HEK293 (cell line): ENCODE results near the gene EPM2AIP1.
"Not testable (repeated sequence)": the region's sequence is repeated elsewhere in the genome, so short reads cannot be mapped to it uniquely, and the experiment has no call there.

Experiments
- CTCF ChIA-PET: fragments of 350-600 bp; formaldehyde crosslinking; extraction: SDS; loops from one replicate; lab custom pipeline; 2021; ENCODE audit warnings: antibody characterized with exemption; lab: Yijun Ruan, JAX
- POLR2A ChIA-PET: fragments of 300-600 bp; formaldehyde crosslinking; extraction: SDS; loops from one replicate; lab custom pipeline; 2020; ENCODE audit warnings: antibody characterized with exemption, inconsistent platforms; lab: Yijun Ruan, JAX
- H3K27ac ChIP-seq: fragments of 200-500 bp; sonication (Bioruptor generic); 2 replicates; pipeline ENCODE4 v1.5.1; 2014; ENCODE audit warnings: low read depth, low read length, control low read depth, inconsistent platforms; ENCODE audit errors: extremely low read depth
- H3K36me3 ChIP-seq, 2 experiments: fragments of 200-500 bp in 1 of 2; sonication (Bioruptor generic) in 1 of 2; 1 replicate in 1 of 2; 2 replicates in 1 of 2; pipeline ENCODE4 v1.5.1; 2014 to 2017; ENCODE audit warnings: inconsistent platforms in 2 of 2, low read length in 2 of 2; ENCODE audit not compliant: control insufficient read depth in 2 of 2, insufficient read depth in 1 of 2
- H3K4me1 ChIP-seq: fragments of 200-500 bp; sonication (Bioruptor generic); 2 replicates; pipeline ENCODE4 v1.5.1; 2014; ENCODE audit warnings: mild to moderate bottlenecking, low read length, inconsistent platforms; ENCODE audit not compliant: control insufficient read depth, insufficient read depth
- H3K4me3 ChIP-seq: 2 replicates; pipeline ENCODE4 v1.5.1; 2011; ENCODE audit warnings: low read depth, mild to moderate bottlenecking, control low read depth, low read length, moderate library complexity
- H3K9me3 ChIP-seq: fragments of 200-500 bp; sonication (Bioruptor generic); 2 replicates; pipeline ENCODE4 v1.5.1; 2014; ENCODE audit warnings: low read depth, low read length, inconsistent platforms; ENCODE audit not compliant: control insufficient read depth, insufficient read depth
- KLF10 ChIP-seq: fragments of 450-650 bp; IDR thresholded peaks from 2 replicates; pipeline ENCODE4 v1.5.1; 2018; ENCODE audit warnings: missing biosample characterization, mild to moderate bottlenecking, missing genetic modification characterization
- KLF7 ChIP-seq: fragments of 450-650 bp; formaldehyde crosslinking; IDR thresholded peaks from 2 replicates; pipeline ENCODE4 v1.5.1; 2016; ENCODE audit warnings: missing biosample characterization, missing genetic modification characterization, borderline replicate concordance
- PRDM1 ChIP-seq: fragments of 450-650 bp; formaldehyde crosslinking; IDR thresholded peaks from 2 replicates; pipeline ENCODE4; 2016; ENCODE audit warnings: missing biosample characterization, missing genetic modification characterization
- REPIN1 ChIP-seq: fragments of 450-650 bp; formaldehyde crosslinking; IDR thresholded peaks from 2 replicates; pipeline ENCODE4 v1.5.1; 2017; ENCODE audit warnings: missing biosample characterization, missing genetic modification characterization, low read depth
- SETDB1 ChIP-seq: IDR thresholded peaks from one replicate; pipeline ENCODE4 v1.6.1; 2017; ENCODE audit warnings: mild to moderate bottlenecking, low read length, moderate library complexity, mixed read lengths; ENCODE audit not compliant: insufficient read length
- SP7 ChIP-seq: fragments of 450-650 bp; formaldehyde crosslinking; IDR thresholded peaks from 2 replicates; pipeline ENCODE4 v1.5.1; 2016; ENCODE audit warnings: missing biosample characterization, missing genetic modification characterization
- TCF7L2 ChIP-seq: IDR thresholded peaks from 2 replicates; pipeline ENCODE4 v1.6.1; 2011; ENCODE audit warnings: low read depth, mild to moderate bottlenecking, inconsistent platforms, low read length, moderate library complexity, borderline replicate concordance
- YY1 ChIP-seq: fragments of 450-650 bp; formaldehyde crosslinking; IDR thresholded peaks from 2 replicates; pipeline ENCODE4 v1.5.1; 2018; ENCODE audit warnings: missing biosample characterization, missing genetic modification characterization
- ZFP37 ChIP-seq: fragments of 450-650 bp; formaldehyde crosslinking; IDR thresholded peaks from 2 replicates; pipeline ENCODE4 v1.5.1; 2016; ENCODE audit warnings: missing biosample characterization, missing genetic modification characterization
- ZNF132 ChIP-seq: fragments of 450-650 bp; formaldehyde crosslinking; IDR thresholded peaks from 2 replicates; pipeline ENCODE4 v1.5.1; 2017; ENCODE audit warnings: missing biosample characterization, missing genetic modification characterization, borderline replicate concordance
- ZNF146 ChIP-seq: fragments of 450-650 bp; formaldehyde crosslinking; IDR thresholded peaks from 2 replicates; pipeline ENCODE4 v1.5.1; 2016; ENCODE audit warnings: missing biosample characterization, missing genetic modification characterization
- ZNF175 ChIP-seq: fragments of 450-650 bp; formaldehyde crosslinking; IDR thresholded peaks from 2 replicates; pipeline ENCODE4 v1.5.1; 2016; ENCODE audit warnings: missing biosample characterization, missing genetic modification characterization
- ZNF202 ChIP-seq: fragments of 450-650 bp; formaldehyde crosslinking; IDR thresholded peaks from 2 replicates; pipeline ENCODE4 v1.5.1; 2016; ENCODE audit warnings: missing biosample characterization, missing genetic modification characterization, borderline replicate concordance
- ZNF324 ChIP-seq: fragments of 450-650 bp; formaldehyde crosslinking; IDR thresholded peaks from 2 replicates; pipeline ENCODE4 v1.5.1; 2016; ENCODE audit warnings: missing biosample characterization, missing genetic modification characterization
- ZNF341 ChIP-seq: fragments of 450-650 bp; formaldehyde crosslinking; IDR thresholded peaks from 2 replicates; pipeline ENCODE4; 2016; ENCODE audit warnings: low read depth, missing biosample characterization, missing genetic modification characterization
- ZNF423 ChIP-seq: fragments of 450-650 bp; formaldehyde crosslinking; IDR thresholded peaks from 2 replicates; pipeline ENCODE4 v1.5.1; 2016; ENCODE audit warnings: missing biosample characterization, missing genetic modification characterization
- ZNF549 ChIP-seq: fragments of 450-650 bp; IDR thresholded peaks from 2 replicates; pipeline ENCODE4 v1.5.1; 2018; ENCODE audit warnings: missing biosample characterization, missing genetic modification characterization, mild to moderate bottlenecking, inconsistent platforms, moderate library complexity
- ZNF558 ChIP-seq: fragments of 450-650 bp; formaldehyde crosslinking; IDR thresholded peaks from 2 replicates; pipeline ENCODE4 v1.5.1; 2016; ENCODE audit warnings: missing biosample characterization, missing genetic modification characterization
- ZNF626 ChIP-seq: fragments of 450-650 bp; sonication (Bioruptor Pico); formaldehyde crosslinking; IDR thresholded peaks from 2 replicates; pipeline ENCODE4 v1.5.1; 2018; ENCODE audit warnings: missing biosample characterization, missing genetic modification characterization, inconsistent platforms
- ZNF629 ChIP-seq: fragments of 450-650 bp; formaldehyde crosslinking; IDR thresholded peaks from 2 replicates; pipeline ENCODE4 v1.5.1; 2017; ENCODE audit warnings: missing biosample characterization, missing genetic modification characterization
- ZNF768 ChIP-seq: fragments of 450-650 bp; formaldehyde crosslinking; IDR thresholded peaks from 2 replicates; pipeline ENCODE4 v1.5.1; 2018; ENCODE audit warnings: missing biosample characterization, mild to moderate bottlenecking, missing genetic modification characterization
- ZNF785 ChIP-seq: fragments of 450-650 bp; formaldehyde crosslinking; IDR thresholded peaks from 2 replicates; pipeline ENCODE4 v1.5.1; 2016; ENCODE audit warnings: missing biosample characterization, missing genetic modification characterization
- ZSCAN16 ChIP-seq: fragments of 450-650 bp; formaldehyde crosslinking; IDR thresholded peaks from 2 replicates; pipeline ENCODE4 v1.5.1; 2016; ENCODE audit warnings: missing biosample characterization, missing genetic modification characterization
- TF ChIP-seq, protein P1 (sequence below): IDR thresholded peaks from 2 replicates; pipeline ENCODE4 v1.6.1; 2011; ENCODE audit warnings: mild to moderate bottlenecking, low read depth, low read length, borderline replicate concordance
- TF ChIP-seq, protein P2 (sequence below): fragments of 450-650 bp; formaldehyde crosslinking; IDR thresholded peaks from 2 replicates; pipeline ENCODE4 v1.5.1; 2016; ENCODE audit warnings: missing biosample characterization, missing genetic modification characterization
- TF ChIP-seq, protein P3 (sequence below): fragments of 450-650 bp; formaldehyde crosslinking; IDR thresholded peaks from 2 replicates; pipeline ENCODE4; 2016; ENCODE audit warnings: missing biosample characterization, missing genetic modification characterization
- TF ChIP-seq, protein P4 (sequence below): fragments of 450-650 bp; formaldehyde crosslinking; IDR thresholded peaks from 2 replicates; pipeline ENCODE4 v1.5.1; 2016; ENCODE audit warnings: missing biosample characterization, missing genetic modification characterization

EPM2AIP1 gene

DNA sequence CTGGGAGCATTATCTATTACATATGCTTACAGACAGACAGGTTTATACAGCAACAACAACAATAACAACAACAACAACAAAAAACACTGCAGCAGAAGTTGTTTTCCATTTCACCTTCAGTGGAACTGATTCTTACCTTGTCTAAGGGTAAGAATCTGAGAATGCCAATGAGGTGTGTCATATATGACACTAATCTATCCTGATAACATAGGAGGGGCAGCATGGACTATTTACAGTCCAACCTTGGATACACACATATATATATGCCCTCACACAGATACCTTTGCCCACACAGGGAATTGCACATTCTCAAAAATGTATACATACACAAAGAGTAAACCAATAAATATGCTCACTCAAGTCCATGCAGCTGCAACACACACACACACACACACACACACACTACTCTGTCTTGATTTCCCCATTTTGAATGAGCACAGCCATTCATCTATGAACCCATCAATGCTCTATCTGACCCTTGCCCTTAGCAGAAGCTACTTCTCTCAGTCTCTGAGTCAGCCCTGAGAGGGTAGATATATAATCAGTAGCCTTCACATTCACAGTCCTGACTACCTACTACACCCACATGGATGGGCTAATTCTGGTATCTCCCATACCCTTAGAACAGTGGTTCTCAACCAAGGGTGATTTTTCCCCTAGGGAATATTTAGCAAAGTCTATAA is 38.3 kb downstream of the EPM2AIP1 start:
- TF ChIP-seq ZNF341 (tag by site-specific recombination) = no peak
- no peak for TF ChIP-seq ZNF768 (tag by site-specific recombination)
- TF ChIP-seq ZFP37 = no peak
- no peak for TF ChIP-seq ZNF558 (tag by site-specific recombination)
- no peak for TF ChIP-seq TCF7L2
- TF ChIP-seq KLF7 (tag by site-specific recombination) = no peak
- TF ChIP-seq SP7 = no peak
- TF ChIP-seq ZSCAN16 (tag by site-specific recombination) = no peak
- TF ChIP-seq KLF10 = no peak
- no peak for TF ChIP-seq YY1
- no peak for TF ChIP-seq ZNF626 (tag by site-specific recombination)
- TF ChIP-seq ZNF629 (tag by site-specific recombination) = no peak
- TF ChIP-seq ZNF175 (tag by site-specific recombination) = no peak
- no peak for TF ChIP-seq REPIN1
- ChIA-PET POLR2A (no interaction called here), CTCF (interaction anchor here (1.1 to 1.4 kb wide), 2 partner anchors 15 to 162 kb away, joined by 3 read pairs; no protein-coding TSS in a partner anchor)
- Histone ChIP-seq H3K4me1 (no peaks in the 10 kb centered on the region), H3K9me3 (no peaks in the 10 kb centered on the region), H3K36me3 (no peaks in the 10 kb centered on the region), H3K4me3 (no peak overlapping the region), H3K27ac (no peak overlapping the region)

DNA sequence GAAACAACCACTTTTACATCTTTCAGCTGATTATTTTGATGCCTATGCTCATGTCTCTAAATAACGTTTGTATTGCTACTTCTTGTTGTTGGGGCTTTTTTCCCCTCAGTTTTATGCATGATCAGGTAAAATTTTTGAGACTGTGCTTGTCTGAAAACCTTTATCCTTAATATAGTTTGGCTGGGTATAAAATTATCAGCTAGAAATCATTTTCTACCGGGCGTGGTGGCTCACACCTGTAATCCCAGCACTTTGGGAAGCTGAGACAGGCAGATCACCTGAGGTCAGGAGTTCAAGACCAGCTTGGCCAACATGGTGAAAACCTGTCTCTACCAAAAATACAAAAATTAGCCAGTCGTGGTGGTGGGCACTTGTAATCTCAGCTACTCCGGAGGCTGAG is 45.1 kb downstream of the EPM2AIP1 start:
- H3K27ac ChIP-seq, H3K4me1 ChIP-seq, H3K4me3 ChIP-seq, H3K9me3 ChIP-seq, POLR2A ChIA-PET, CTCF ChIA-PET, H3K36me3 ChIP-seq: not testable (repeated sequence)
- TF ChIP-seq SETDB1 = peak; percentile 35

DNA sequence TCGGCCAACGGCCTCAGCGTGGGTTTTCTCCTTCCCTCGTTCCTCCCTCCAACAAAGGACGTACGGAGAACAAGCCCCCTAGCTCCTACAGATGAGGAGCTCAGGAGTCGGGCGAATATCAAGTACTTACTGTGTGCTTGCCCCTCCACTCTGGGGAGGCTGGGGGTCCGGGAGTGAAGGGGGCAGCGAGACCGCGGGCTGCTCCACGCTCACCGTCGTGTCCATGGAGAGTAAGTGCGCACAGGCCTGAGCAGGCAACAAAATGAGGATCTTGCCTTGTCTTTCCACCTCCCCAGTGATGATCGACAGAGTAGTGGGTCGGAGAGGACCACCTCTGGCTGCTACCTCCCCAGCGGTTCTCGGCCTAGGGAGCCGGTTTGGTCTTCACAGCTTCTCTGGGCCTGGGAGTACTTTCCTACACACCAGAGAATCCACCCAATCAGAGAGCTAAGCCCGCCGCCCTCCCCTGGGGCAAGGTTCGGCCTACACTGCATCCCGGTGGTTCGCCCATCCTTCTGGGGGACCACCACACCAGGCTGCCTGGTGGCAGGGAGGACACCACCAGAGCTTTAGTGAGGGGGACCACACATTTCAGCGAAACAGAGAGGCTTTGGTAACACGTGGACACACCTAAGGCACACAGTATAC is 47.5 kb downstream of the EPM2AIP1 start:
- TF ChIP-seq ZNF341 (tag by site-specific recombination) (no peak), ZNF132 (tag by site-specific recombination) (no peak), ZNF785 (tag by site-specific recombination) (no peak), ZNF558 (tag by site-specific recombination) (no peak), ZNF768 (tag by site-specific recombination) (no peak), ZNF324 (tag by site-specific recombination) (no peak), ZNF146 (no peak), ZNF202 (tag by site-specific recombination) (no peak), ZNF549 (tag by site-specific recombination) (no peak), ZNF423 (no peak), PRDM1 (no peak)
- TF ChIP-seq, protein P1, sequence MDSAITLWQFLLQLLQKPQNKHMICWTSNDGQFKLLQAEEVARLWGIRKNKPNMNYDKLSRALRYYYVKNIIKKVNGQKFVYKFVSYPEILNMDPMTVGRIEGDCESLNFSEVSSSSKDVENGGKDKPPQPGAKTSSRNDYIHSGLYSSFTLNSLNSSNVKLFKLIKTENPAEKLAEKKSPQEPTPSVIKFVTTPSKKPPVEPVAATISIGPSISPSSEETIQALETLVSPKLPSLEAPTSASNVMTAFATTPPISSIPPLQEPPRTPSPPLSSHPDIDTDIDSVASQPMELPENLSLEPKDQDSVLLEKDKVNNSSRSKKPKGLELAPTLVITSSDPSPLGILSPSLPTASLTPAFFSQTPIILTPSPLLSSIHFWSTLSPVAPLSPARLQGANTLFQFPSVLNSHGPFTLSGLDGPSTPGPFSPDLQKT = no peak
- TF ChIP-seq, protein P2, sequence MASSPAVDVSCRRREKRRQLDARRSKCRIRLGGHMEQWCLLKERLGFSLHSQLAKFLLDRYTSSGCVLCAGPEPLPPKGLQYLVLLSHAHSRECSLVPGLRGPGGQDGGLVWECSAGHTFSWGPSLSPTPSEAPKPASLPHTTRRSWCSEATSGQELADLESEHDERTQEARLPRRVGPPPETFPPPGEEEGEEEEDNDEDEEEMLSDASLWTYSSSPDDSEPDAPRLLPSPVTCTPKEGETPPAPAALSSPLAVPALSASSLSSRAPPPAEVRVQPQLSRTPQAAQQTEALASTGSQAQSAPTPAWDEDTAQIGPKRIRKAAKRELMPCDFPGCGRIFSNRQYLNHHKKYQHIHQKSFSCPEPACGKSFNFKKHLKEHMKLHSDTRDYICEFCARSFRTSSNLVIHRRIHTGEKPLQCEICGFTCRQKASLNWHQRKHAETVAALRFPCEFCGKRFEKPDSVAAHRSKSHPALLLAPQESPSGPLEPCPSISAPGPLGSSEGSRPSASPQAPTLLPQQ (tag by site-specific recombination) = no peak
- TF ChIP-seq, protein P3, sequence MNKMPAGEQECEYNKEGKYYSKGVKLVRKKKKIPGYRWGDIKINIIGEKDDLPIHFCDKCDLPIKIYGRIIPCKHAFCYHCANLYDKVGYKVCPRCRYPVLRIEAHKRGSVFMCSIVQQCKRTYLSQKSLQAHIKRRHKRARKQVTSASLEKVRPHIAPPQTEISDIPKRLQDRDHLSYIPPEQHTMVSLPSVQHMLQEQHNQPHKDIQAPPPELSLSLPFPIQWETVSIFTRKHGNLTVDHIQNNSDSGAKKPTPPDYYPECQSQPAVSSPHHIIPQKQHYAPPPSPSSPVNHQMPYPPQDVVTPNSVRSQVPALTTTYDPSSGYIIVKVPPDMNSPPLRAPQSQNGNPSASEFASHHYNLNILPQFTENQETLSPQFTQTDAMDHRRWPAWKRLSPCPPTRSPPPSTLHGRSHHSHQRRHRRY (tag by site-specific recombination) = no peak
- TF ChIP-seq, protein P4, sequence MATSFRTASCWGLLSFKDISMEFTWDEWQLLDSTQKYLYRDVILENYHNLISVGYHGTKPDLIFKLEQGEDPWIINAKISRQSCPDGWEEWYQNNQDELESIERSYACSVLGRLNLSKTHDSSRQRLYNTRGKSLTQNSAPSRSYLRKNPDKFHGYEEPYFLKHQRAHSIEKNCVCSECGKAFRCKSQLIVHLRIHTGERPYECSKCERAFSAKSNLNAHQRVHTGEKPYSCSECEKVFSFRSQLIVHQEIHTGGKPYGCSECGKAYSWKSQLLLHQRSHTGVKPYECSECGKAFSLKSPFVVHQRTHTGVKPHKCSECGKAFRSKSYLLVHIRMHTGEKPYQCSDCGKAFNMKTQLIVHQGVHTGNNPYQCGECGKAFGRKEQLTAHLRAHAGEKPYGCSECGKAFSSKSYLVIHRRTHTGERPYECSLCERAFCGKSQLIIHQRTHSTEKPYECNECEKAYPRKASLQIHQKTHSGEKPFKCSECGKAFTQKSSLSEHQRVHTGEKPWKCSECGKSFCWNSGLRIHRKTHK (tag by site-specific recombination) = no peak
- H3K4me3 ChIP-seq = no peak overlapping the region
- H3K9me3 ChIP-seq = no peaks in the 10 kb centered on the region
- H3K4me1 ChIP-seq = no peaks in the 10 kb centered on the region
- CTCF ChIA-PET = no interaction called here
- no peak overlapping the region for H3K27ac ChIP-seq
- H3K36me3 ChIP-seq = no peaks in the 10 kb centered on the region
- POLR2A ChIA-PET = no interaction called here
